ENCODE data around the gene BID. TPM values are rescaled to one million over a fixed set of nuclear protein-coding genes. Genes with fewer than 3 reads are reported as not detected.

BID gene
- polyA plus RNA-seq, 1 donor from 2014 or later: 88.6 TPM

GRCh38 chr22:17772249-17772957 is 1.9 kb downstream of the BID start:
- H3K27ac ChIP-seq (ENCODE audit: low read length): peak overlapping the region; percentile 62
- H3K79me2 ChIP-seq (replicated peaks; ENCODE audit: insufficient read depth, low read length): peaks cover 5% of the 10 kb centered on the region
- H2AFZ ChIP-seq (ENCODE audit: low read depth, low read length): no peak overlapping the region
- H3K9me3 ChIP-seq (ENCODE audit: low read length): no peaks in the 10 kb centered on the region
- H3K4me2 ChIP-seq (ENCODE audit: low read length): no peak overlapping the region
- no peaks in the 10 kb centered on the region for H3K9me2 ChIP-seq (ENCODE audit: insufficient read depth, low read length)
- peak overlapping the region; percentile 77 for H3K9ac ChIP-seq (ENCODE audit: low read length)
- no peaks in the 10 kb centered on the region for H3F3A ChIP-seq (ENCODE audit: insufficient read depth, low read length, poor library complexity, severe bottlenecking)
- peak overlapping the region; percentile 70 for H3K4me3 ChIP-seq (ENCODE audit: low read length)
- H4K20me1 ChIP-seq (ENCODE audit: insufficient read depth): no peaks in the 10 kb centered on the region
- no peak for TF ChIP-seq TAF1 (IDR thresholded peaks at IDR 0.05; ENCODE audit: low read depth)
- TF ChIP-seq CTCF (IDR thresholded peaks at IDR 0.05; ENCODE audit: poor library complexity, severe bottlenecking): no peak
- H3K27me3 ChIP-seq (ENCODE audit: insufficient read depth, low read depth, low read length): no peaks in the 10 kb centered on the region
- no peaks in the 10 kb centered on the region for H3K36me3 ChIP-seq (ENCODE audit: insufficient read depth, low read length)

GRCh38 chr22:17770180-17771077 is 3.8 kb downstream of the BID start:
- no peaks in the 10 kb centered on the region for H4K20me1 ChIP-seq (ENCODE audit: insufficient read depth)
- H3F3A ChIP-seq (ENCODE audit: insufficient read depth, low read length, poor library complexity, severe bottlenecking): no peaks in the 10 kb centered on the region
- H3K4me3 ChIP-seq (ENCODE audit: low read length): no peak overlapping the region
- H3K27me3 ChIP-seq (ENCODE audit: insufficient read depth, low read depth, low read length): no peaks in the 10 kb centered on the region
- H3K4me2 ChIP-seq (ENCODE audit: low read length): no peak overlapping the region
- TF ChIP-seq CTCF (IDR thresholded peaks at IDR 0.05; ENCODE audit: poor library complexity, severe bottlenecking): no peak
- no peak for TF ChIP-seq TAF1 (IDR thresholded peaks at IDR 0.05; ENCODE audit: low read depth)
- no peak for TF ChIP-seq SMC3 (conservative IDR thresholded peaks at IDR 0.05; ENCODE audit: poor library complexity)
- no peak for TF ChIP-seq EP300 (conservative IDR thresholded peaks at IDR 0.05; ENCODE audit: poor library complexity, severe bottlenecking)
- TF ChIP-seq MXI1 (conservative IDR thresholded peaks at IDR 0.05; ENCODE audit: poor library complexity, severe bottlenecking): no peak
- TF ChIP-seq EZH2 (IDR thresholded peaks at IDR 0.05; ENCODE audit: borderline replicate concordance, insufficient read depth, low read length, poor library complexity, severe bottlenecking): no peak
- TF ChIP-seq POLR2AphosphoS5 (IDR thresholded peaks at IDR 0.05): no peak
- no peak for TF ChIP-seq RAD21 (conservative IDR thresholded peaks at IDR 0.05)
- no peak for TF ChIP-seq REST (IDR thresholded peaks at IDR 0.05; ENCODE audit: borderline replicate concordance)
- no peaks in the 10 kb centered on the region for H3K9me2 ChIP-seq (ENCODE audit: insufficient read depth, low read length)
- H3K9ac ChIP-seq (ENCODE audit: low read length): no peak overlapping the region
- H3K79me2 ChIP-seq (replicated peaks; ENCODE audit: insufficient read depth, low read length): peaks cover 5% of the 10 kb centered on the region
- H3K27ac ChIP-seq (ENCODE audit: low read length): no peak overlapping the region
- H2AFZ ChIP-seq (ENCODE audit: low read depth, low read length): no peak overlapping the region
- H3K9me3 ChIP-seq (ENCODE audit: low read length): no peaks in the 10 kb centered on the region
- no peaks in the 10 kb centered on the region for H3K36me3 ChIP-seq (ENCODE audit: insufficient read depth, low read length)

All from neural cell (in vitro differentiated cells).